ENCODE results near the gene STC2. TPM values are rescaled to one million over a fixed set of nuclear protein-coding genes. Genes with fewer than 3 reads are reported as not detected.

Gene STC2
- total RNA-seq, 2 experiments from 2014 or later = 21.3 to 23.8 TPM

DNA sequence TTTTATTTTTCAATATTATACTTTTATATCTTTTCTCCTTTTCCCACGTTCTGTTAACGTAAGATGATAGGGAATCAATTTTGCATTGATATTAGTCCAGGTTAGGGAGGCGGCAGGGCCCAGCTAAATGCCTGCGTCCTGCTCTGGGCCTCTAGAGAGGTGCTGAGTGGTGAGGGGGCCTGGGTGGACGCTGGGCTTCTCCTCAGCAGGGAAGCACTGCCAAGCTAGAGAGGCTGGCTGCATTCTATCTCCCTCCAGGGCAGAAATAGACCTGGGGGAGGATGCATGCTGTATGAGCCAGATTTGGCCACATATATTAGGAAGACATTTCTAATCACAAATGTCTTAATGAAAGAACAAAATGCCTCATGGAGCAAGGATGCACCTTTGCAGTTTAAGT lies 49.6 kb downstream of the STC2 start:
- no peak overlapping the region for H3K27ac Mint-ChIP-seq
- CTCF ChIA-PET = interaction anchor here (0.8 to 1.4 kb wide), 2 partner anchors 49 to 53 kb away, joined by 3 to 5 read pairs; partner anchors contain the start of gene STC2

DNA sequence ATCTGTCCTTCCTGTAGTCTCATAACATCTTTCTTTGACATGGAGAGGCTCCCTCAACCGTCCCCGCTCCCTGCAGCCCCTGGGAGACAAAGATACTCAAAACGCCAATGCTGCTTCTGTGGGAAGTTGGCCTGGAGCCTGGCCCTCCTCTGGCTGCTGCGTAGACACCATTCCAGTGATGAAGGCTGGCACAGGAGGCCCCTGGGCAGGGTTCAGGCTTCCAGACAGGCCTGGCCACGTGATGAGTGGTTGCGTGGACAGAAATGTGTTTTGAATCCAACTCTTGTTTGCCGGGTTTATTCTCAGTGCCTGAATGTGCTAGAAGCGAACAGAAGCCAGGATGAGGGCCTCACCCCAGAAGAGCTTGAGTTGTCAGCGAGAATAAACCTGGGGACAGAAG lies 50.0 kb downstream of the STC2 start:
- Mint-ChIP-seq H3K4me3 (no peak overlapping the region), H3K27ac (no peak overlapping the region), H3K9me3 (no peaks in the 10 kb centered on the region), H3K27me3 (peaks cover 35% of the 10 kb centered on the region), H3K4me1 (peaks cover 2% of the 10 kb centered on the region), H3K36me3 (ENCODE audit: low read depth) (no peaks in the 10 kb centered on the region)
- DNase-seq = no peak
- CTCF ChIA-PET = interaction anchor here (1.4 kb wide), 1 partner anchor 54 kb away, joined by 5 read pairs; no protein-coding TSS in a partner anchor
- POLR2A ChIA-PET = no interaction called here

More for the DNA sequence above, 49.6 kb downstream of the STC2 start:
- POLR2A ChIA-PET = no interaction called here
- Mint-ChIP-seq H3K4me3 (no peak overlapping the region), H3K9me3 (no peaks in the 10 kb centered on the region), H3K27me3 (peaks cover 38% of the 10 kb centered on the region), H3K4me1 (peaks cover 3% of the 10 kb centered on the region), H3K36me3 (ENCODE audit: low read depth) (no peaks in the 10 kb centered on the region)
- no peak for DNase-seq

DNA sequence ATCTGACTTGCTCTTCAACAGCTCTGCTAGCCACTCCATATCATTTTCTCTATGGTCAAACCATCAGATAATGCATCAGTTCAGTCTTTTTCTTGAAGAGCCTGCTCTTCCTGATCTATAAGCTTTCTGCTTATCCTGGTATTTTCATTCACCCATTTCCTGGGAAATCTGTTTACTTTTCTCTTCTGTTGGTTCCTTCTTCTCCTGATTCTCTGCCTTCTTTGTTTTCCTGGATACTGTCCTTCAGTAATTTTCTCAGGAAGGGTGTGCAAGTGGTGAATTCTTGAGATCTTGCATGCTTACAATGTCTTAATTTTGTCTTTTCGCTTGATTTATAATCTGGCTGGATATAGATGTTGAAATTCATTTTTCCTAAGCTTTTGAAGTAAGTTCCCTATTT lies 53.4 kb downstream of the STC2 start:
- H3K36me3 Mint-ChIP-seq (ENCODE audit: low read depth) = no peaks in the 10 kb centered on the region
- ChIA-PET CTCF (interaction anchor here (1.6 kb wide), 1 partner anchor 57 kb away, joined by 3 read pairs; no protein-coding TSS in a partner anchor), POLR2A (no interaction called here)
- no peak overlapping the region for H3K27ac Mint-ChIP-seq
- DNase-seq = no peak
- no peak overlapping the region for H3K4me3 Mint-ChIP-seq
- H3K9me3 Mint-ChIP-seq = no peaks in the 10 kb centered on the region
- H3K27me3 Mint-ChIP-seq = peaks cover 19% of the 10 kb centered on the region
- H3K4me1 Mint-ChIP-seq = no peaks in the 10 kb centered on the region

DNA sequence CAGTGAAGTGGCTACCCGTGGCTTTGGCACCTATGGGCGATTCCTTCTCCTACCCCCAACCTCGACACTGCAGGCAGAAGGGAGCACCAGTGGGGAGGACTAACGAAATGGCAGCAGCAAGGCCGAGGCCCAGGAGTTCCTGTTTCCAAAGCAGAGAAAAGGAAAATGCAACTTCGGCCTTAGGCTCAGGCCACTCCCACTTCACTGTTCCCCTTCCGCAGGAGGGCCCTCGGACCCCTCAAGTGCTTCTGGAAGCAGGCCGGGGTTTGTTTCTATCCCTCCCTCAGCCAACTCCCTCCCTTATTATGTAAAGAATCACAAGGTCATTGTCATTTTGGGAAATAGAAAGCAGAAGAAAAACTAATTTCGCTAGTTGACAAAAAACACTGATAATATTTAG lies 56.8 kb downstream of the STC2 start:
- DNase-seq = no peak
- ChIA-PET CTCF (no interaction called here), POLR2A (no interaction called here)
- H3K4me1 Mint-ChIP-seq = no peaks in the 10 kb centered on the region
- peaks cover 18% of the 10 kb centered on the region for H3K27me3 Mint-ChIP-seq
- no peaks in the 10 kb centered on the region for H3K36me3 Mint-ChIP-seq (ENCODE audit: low read depth)
- no peak overlapping the region for H3K27ac Mint-ChIP-seq
- no peaks in the 10 kb centered on the region for H3K9me3 Mint-ChIP-seq
- H3K4me3 Mint-ChIP-seq = no peak overlapping the region

DNA sequence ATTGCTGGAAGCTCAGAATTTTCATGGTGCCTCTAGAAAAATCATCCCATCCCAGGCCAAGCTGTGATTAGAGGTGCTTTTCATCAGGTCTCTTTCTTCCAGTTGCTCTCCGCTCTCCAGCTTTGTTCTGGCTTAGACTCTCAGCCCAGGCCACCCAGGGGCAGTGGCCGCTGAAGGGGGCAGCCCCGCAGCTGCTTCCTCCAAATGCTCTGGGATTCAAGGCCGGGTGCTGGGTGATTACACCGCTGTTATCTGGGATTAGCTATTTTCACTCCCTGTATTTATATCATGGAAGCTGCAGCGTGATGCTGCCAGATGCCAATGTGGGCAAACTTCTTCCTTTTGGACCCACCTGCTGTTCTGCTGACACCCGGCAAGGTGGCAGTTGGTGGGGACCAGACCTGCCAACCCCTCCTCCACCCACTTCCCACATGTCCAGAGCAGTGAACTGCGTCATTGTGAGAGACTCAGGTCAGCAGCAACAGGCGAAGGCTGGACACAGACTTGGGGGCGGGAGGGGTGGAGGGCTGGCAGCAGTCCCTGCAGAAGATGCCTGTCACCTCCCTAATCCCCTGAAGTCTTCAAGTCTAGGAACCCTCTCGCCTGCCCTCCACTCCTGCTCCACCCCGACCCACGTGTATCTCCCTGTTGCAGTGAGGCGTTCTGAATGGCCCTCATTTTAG lies 59.3 kb downstream of the STC2 start:
- Mint-ChIP-seq H3K9me3 (no peaks in the 10 kb centered on the region), H3K4me1 (no peaks in the 10 kb centered on the region), H3K27me3 (peaks cover 21% of the 10 kb centered on the region), H3K4me3 (no peak overlapping the region), H3K36me3 (ENCODE audit: low read depth) (no peaks in the 10 kb centered on the region), H3K27ac (no peak overlapping the region)
- DNase-seq = no peak
- CTCF ChIA-PET = no interaction called here
- POLR2A ChIA-PET = no interaction called here

DNA sequence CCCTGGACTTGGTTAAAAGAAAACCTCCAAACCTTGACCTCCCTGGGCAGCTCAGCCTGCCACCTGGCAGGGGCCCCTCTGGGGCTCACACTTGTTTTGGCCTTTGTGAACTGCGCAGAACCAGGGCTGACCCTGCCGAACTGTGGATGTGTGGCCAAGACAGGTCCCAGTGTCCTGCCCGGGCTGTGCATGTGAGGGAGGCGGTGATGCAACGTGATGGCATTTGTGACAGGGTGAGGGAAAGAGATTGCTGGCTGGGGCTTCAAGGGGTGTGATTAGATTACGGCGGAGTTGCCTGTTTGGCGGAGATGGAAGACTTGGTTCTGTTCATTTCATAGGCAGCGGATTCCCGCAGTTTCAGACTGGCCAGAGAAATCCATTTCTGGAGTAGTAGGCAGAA lies 62.8 kb downstream of the STC2 start:
- no peak for DNase-seq
- CTCF ChIA-PET = interaction anchor here (0.7 kb wide), 1 partner anchor 804 kb away, joined by 3 read pairs; no protein-coding TSS in a partner anchor

More for the DNA sequence above, 62.8 kb downstream of the STC2 start:
- POLR2A ChIA-PET = no interaction called here
- H3K4me1 Mint-ChIP-seq = no peaks in the 10 kb centered on the region
- no peaks in the 10 kb centered on the region for H3K36me3 Mint-ChIP-seq (ENCODE audit: low read depth)
- H3K27me3 Mint-ChIP-seq = peaks cover 28% of the 10 kb centered on the region
- no peak overlapping the region for H3K4me3 Mint-ChIP-seq
- no peak overlapping the region for H3K27ac Mint-ChIP-seq
- no peaks in the 10 kb centered on the region for H3K9me3 Mint-ChIP-seq

Other genes starting within 250 kb of the STC2 start
- gene BNIP1, start 183.9 kb downstream of the STC2 start, total RNA-seq = 10 to 100 TPM; 13.2 to 13.3 TPM
- not detected for gene NKX2-5, start 93.2 kb downstream of the STC2 start, total RNA-seq

Measured in activated CD4-positive, alpha-beta memory T cell treated with anti-CD3 and anti-CD28 coated beads, Interleukin-2, amount 10 ng/mL, durations not matched to agents 7 days and 5 days (primary cell).